HUES48 (cell line): ENCODE measurements around the gene TNNI2.

Experiments
- H3K27ac ChIP-seq: one replicate; pipeline ENCODE4 v1.7.0; 2013; ENCODE audit warnings: low read depth, low read length, inconsistent platforms
- H3K27me3 ChIP-seq: 2 replicates; pipeline ENCODE4 v1.6.1; 2013; ENCODE audit warnings: mild to moderate bottlenecking, low read length; ENCODE audit not compliant: control insufficient read depth, insufficient read depth
- H3K36me3 ChIP-seq: 2 replicates; pipeline ENCODE4 v1.6.1; 2013; ENCODE audit warnings: low read length; ENCODE audit not compliant: control insufficient read depth, insufficient read depth
- H3K4me1 ChIP-seq: 2 replicates; pipeline ENCODE4 v1.6.1; 2013; ENCODE audit warnings: mild to moderate bottlenecking, low read length; ENCODE audit not compliant: control insufficient read depth, insufficient read depth
- H3K4me3 ChIP-seq: 2 replicates; pipeline ENCODE4 v1.5.1; 2013; ENCODE audit warnings: mild to moderate bottlenecking, low read depth, low read length
- H3K9ac ChIP-seq: 2 replicates; pipeline ENCODE4 v1.6.1; 2013; ENCODE audit warnings: mild to moderate bottlenecking, low read depth, low read length, moderate library complexity
- H3K9me3 ChIP-seq: 2 replicates; pipeline ENCODE4 v1.6.1; 2013; ENCODE audit warnings: low read length; ENCODE audit not compliant: control insufficient read depth, insufficient read depth

The TNNI2 gene

GRCh38 chr11:1866226-1866625 is 27.4 kb downstream of the TNNI2 start:
- peaks cover 3% of the 10 kb centered on the region; the same call in 1 of the 2 replicates for H3K27me3 ChIP-seq
- no peak overlapping the region for H3K9ac ChIP-seq
- H3K27ac ChIP-seq = no peak overlapping the region
- H3K36me3 ChIP-seq = no peaks in the 10 kb centered on the region
- H3K9me3 ChIP-seq = no peaks in the 10 kb centered on the region
- no peaks in the 10 kb centered on the region; the same call in 1 of the 2 replicates for H3K4me1 ChIP-seq
- no peak overlapping the region for H3K4me3 ChIP-seq

- no peak overlapping the region for H3K27ac ChIP-seq
- H3K36me3 ChIP-seq = no peaks in the 10 kb centered on the region
- H3K4me1 ChIP-seq = no peaks in the 10 kb centered on the region; the same call in 1 of the 2 replicates
- no peaks in the 10 kb centered on the region for H3K9me3 ChIP-seq
- no peak overlapping the region for H3K4me3 ChIP-seq
- H3K27me3 ChIP-seq = peaks cover 3% of the 10 kb centered on the region; the same call in 1 of the 2 replicates
- H3K9ac ChIP-seq = no peak overlapping the region
Observed at GRCh38 chr11:1866776-1867175, 28.0 kb downstream of the TNNI2 start.

GRCh38 chr11:1867381-1867780 is 28.6 kb downstream of the TNNI2 start:
- no peaks in the 10 kb centered on the region; the same call in 1 of the 2 replicates for H3K4me1 ChIP-seq
- H3K9ac ChIP-seq = no peak overlapping the region
- H3K27ac ChIP-seq = no peak overlapping the region
- no peaks in the 10 kb centered on the region for H3K9me3 ChIP-seq
- no peaks in the 10 kb centered on the region for H3K36me3 ChIP-seq
- H3K4me3 ChIP-seq = no peak overlapping the region
- H3K27me3 ChIP-seq = peaks cover 3% of the 10 kb centered on the region; the same call in 1 of the 2 replicates

- no peaks in the 10 kb centered on the region for H3K36me3 ChIP-seq
- no peak overlapping the region for H3K4me3 ChIP-seq
- H3K4me1 ChIP-seq = no peaks in the 10 kb centered on the region; the same call in 1 of the 2 replicates
- H3K27ac ChIP-seq = no peak overlapping the region
- H3K9ac ChIP-seq = no peak overlapping the region
- no peaks in the 10 kb centered on the region for H3K9me3 ChIP-seq
- no peaks in the 10 kb centered on the region for H3K27me3 ChIP-seq
Observed at GRCh38 chr11:1868056-1868635, 29.4 kb downstream of the TNNI2 start.

- Histone ChIP-seq H3K9ac (no peak overlapping the region), H3K9me3 (no peaks in the 10 kb centered on the region), H3K4me1 (no peaks in the 10 kb centered on the region; the same call in 1 of the 2 replicates), H3K36me3 (no peaks in the 10 kb centered on the region), H3K4me3 (no peak overlapping the region), H3K27me3 (no peaks in the 10 kb centered on the region), H3K27ac (no peak overlapping the region)
Observed at GRCh38 chr11:1868636-1869291, 30.0 kb downstream of the TNNI2 start.

- Histone ChIP-seq H3K36me3 (no peaks in the 10 kb centered on the region), H3K27me3 (no peaks in the 10 kb centered on the region), H3K4me1 (no peaks in the 10 kb centered on the region), H3K9ac (no peak overlapping the region), H3K9me3 (no peaks in the 10 kb centered on the region), H3K27ac (no peak overlapping the region), H3K4me3 (no peak overlapping the region)
Observed at GRCh38 chr11:1869427-1870325, 30.9 kb downstream of the TNNI2 start.

GRCh38 chr11:1870326-1870696 is 31.5 kb downstream of the TNNI2 start:
- H3K4me1 ChIP-seq = no peaks in the 10 kb centered on the region
- no peaks in the 10 kb centered on the region for H3K27me3 ChIP-seq
- H3K4me3 ChIP-seq = no peak overlapping the region
- no peak overlapping the region for H3K9ac ChIP-seq
- H3K9me3 ChIP-seq = no peaks in the 10 kb centered on the region
- H3K36me3 ChIP-seq = no peaks in the 10 kb centered on the region
- H3K27ac ChIP-seq = no peak overlapping the region

- no peaks in the 10 kb centered on the region for H3K4me1 ChIP-seq
- no peak overlapping the region for H3K27ac ChIP-seq
- H3K4me3 ChIP-seq = no peak overlapping the region
- H3K36me3 ChIP-seq = no peaks in the 10 kb centered on the region
- H3K9ac ChIP-seq = no peak overlapping the region
- H3K9me3 ChIP-seq = no peaks in the 10 kb centered on the region
- no peaks in the 10 kb centered on the region for H3K27me3 ChIP-seq
Observed at GRCh38 chr11:1870721-1871466, 32.1 kb downstream of the TNNI2 start.

- Histone ChIP-seq H3K4me1 (no peaks in the 10 kb centered on the region), H3K9ac (no peak overlapping the region), H3K9me3 (no peaks in the 10 kb centered on the region), H3K27me3 (no peaks in the 10 kb centered on the region), H3K4me3 (no peak overlapping the region), H3K27ac (no peak overlapping the region), H3K36me3 (no peaks in the 10 kb centered on the region)
Observed at GRCh38 chr11:1871531-1871930, 32.8 kb downstream of the TNNI2 start.

GRCh38 chr11:1872267-1872985 is 33.6 kb downstream of the TNNI2 start:
- Histone ChIP-seq H3K9ac (no peak overlapping the region), H3K27me3 (no peaks in the 10 kb centered on the region), H3K36me3 (no peaks in the 10 kb centered on the region), H3K9me3 (no peaks in the 10 kb centered on the region), H3K27ac (no peak overlapping the region), H3K4me1 (no peaks in the 10 kb centered on the region), H3K4me3 (no peak overlapping the region)
